DOHH2 (cell line): ENCODE measurements around the gene SH2D2A.

ENCODE experiments used
- CTCF ChIP-seq: fragments of 200-600 bp; sonication (generic); IDR thresholded peaks from one replicate; pipeline ENCODE4 v1.5.1; 2014; ENCODE audit warnings: antibody characterized with exemption, mild to moderate bottlenecking, low read depth, low read length; ENCODE audit not compliant: poor library complexity, severe bottlenecking
- EZH2phosphoT487 ChIP-seq: fragments of 200-600 bp; sonication (generic); IDR thresholded peaks from 2 replicates; pipeline ENCODE4 v1.6.1; 2017; ENCODE audit warnings: borderline replicate concordance, mild to moderate bottlenecking, antibody characterized with exemption, low read length, moderate library complexity, mixed read lengths

- no peak for TF ChIP-seq CTCF
- TF ChIP-seq EZH2phosphoT487, result no peak
These were observed 28.0 kb upstream of the SH2D2A start for GRCh38 chr1:156844638-156845037.
